H1 (cell line): ENCODE data around the gene CLEC7A. TPM values are rescaled to one million over a fixed set of nuclear protein-coding genes. Genes with fewer than 3 reads are reported as not detected.

Experiments
- CTCF ChIA-PET: fragments of 300-600 bp; sonication (Branson Sonifier 250); formaldehyde crosslinking; loops from one replicate; lab custom pipeline; 2021; ENCODE audit not compliant: partially characterized antibody; lab: Charles Lee
- POLR2A ChIA-PET: fragments of 300-600 bp; sonication (Branson Sonifier 250); formaldehyde crosslinking; loops from one replicate; lab custom pipeline; 2021; ENCODE audit warnings: inconsistent platforms; ENCODE audit not compliant: partially characterized antibody; lab: Charles Lee
- DNase-seq, 2 experiments: peaks; one replicate each; pipeline versions ENCODE4 v3.0.0 to v3.0.0-alpha.2; 2010 to 2022; ENCODE audit warnings: low spot score in 2 of 2, low read depth in 1 of 2, mixed read lengths in 1 of 2
- FAIRE-seq: peaks from 2 replicates; lab custom pipeline; 2011; peaks lifted over from hg19 to GRCh38; lab: Jason Lieb, UNC
- H2AFZ ChIP-seq: 2 replicates; pipeline ENCODE4 v1.8.1; 2012; ENCODE audit warnings: low read length, inconsistent platforms
- H2AK5ac ChIP-seq: 2 replicates; pipeline ENCODE4 v1.6.1; 2013; ENCODE audit warnings: low read depth, low read length
- H2BK120ac ChIP-seq: replicated peaks from 2 replicates; pipeline ENCODE3; 2013; ENCODE audit warnings: low read depth, low read length, inconsistent platforms
- H2BK12ac ChIP-seq: 2 replicates; pipeline ENCODE4 v1.6.1; 2013; ENCODE audit warnings: low read depth, low read length
- H2BK15ac ChIP-seq: 2 replicates; pipeline ENCODE4 v1.6.1; 2013; ENCODE audit warnings: low read length
- H2BK20ac ChIP-seq: 2 replicates; pipeline ENCODE4 v1.6.1; 2013; ENCODE audit warnings: low read length
- H2BK5ac ChIP-seq: 2 replicates; pipeline ENCODE4 v1.6.1; 2013; ENCODE audit warnings: low read depth, low read length
- H3K14ac ChIP-seq: 2 replicates; pipeline ENCODE4 v1.6.1; 2013; ENCODE audit warnings: inconsistent platforms; ENCODE audit not compliant: insufficient read length
- H3K18ac ChIP-seq: 2 replicates; pipeline ENCODE4 v1.6.1; 2013; ENCODE audit warnings: low read length; ENCODE audit errors: extremely low read depth
- H3K23ac ChIP-seq: 2 replicates; pipeline ENCODE4 v1.6.1; 2013; ENCODE audit warnings: inconsistent platforms; ENCODE audit not compliant: insufficient read length
- H3K23me2 ChIP-seq: 2 replicates; pipeline ENCODE4 v1.6.1; 2013; ENCODE audit warnings: low read depth, low read length
- H3K27ac ChIP-seq: 2 replicates; pipeline ENCODE4 v1.6.1; 2011; ENCODE audit warnings: low read depth, low read length, inconsistent platforms
- H3K27me3 ChIP-seq, 4 experiments: replicated peaks in 1 of 4; 1 replicate in 1 of 4; 2 replicates in 3 of 4; pipeline versions ENCODE4 v1.6.1 to v1.8.1; 2011 to 2013; ENCODE audit warnings: low read length in 3 of 4, mild to moderate bottlenecking in 3 of 4, inconsistent platforms in 2 of 4, mixed read lengths in 2 of 4, moderate library complexity in 1 of 4; ENCODE audit not compliant: control insufficient read depth in 3 of 4, insufficient read depth in 3 of 4; ENCODE audit errors: extremely low read depth in 1 of 4
- H3K36me3 ChIP-seq, 4 experiments: 2 replicates each; pipeline versions ENCODE4 v1.6.1 to v1.8.1; 2011 to 2013; ENCODE audit warnings: mild to moderate bottlenecking in 4 of 4, low read length in 3 of 4, moderate library complexity in 2 of 4, control low read depth in 1 of 4, inconsistent platforms in 1 of 4; ENCODE audit not compliant: insufficient read depth in 4 of 4, control insufficient read depth in 2 of 4
- H3K4ac ChIP-seq: replicated peaks from 2 replicates; pipeline ENCODE3; 2013; ENCODE audit warnings: low read length, low read depth, mixed read lengths, inconsistent platforms; ENCODE audit not compliant: insufficient read length
- H3K4me1 ChIP-seq, 4 experiments: replicated peaks in 1 of 4; 1 replicate in 1 of 4; 2 replicates in 3 of 4; pipeline versions ENCODE4 v1.6.1 to v1.8.1; 2011 to 2013; ENCODE audit warnings: low read length in 3 of 4, inconsistent platforms in 2 of 4, mixed read lengths in 1 of 4; ENCODE audit not compliant: insufficient read depth in 4 of 4, control insufficient read depth in 3 of 4
- H3K4me2 ChIP-seq, 2 experiments: 2 replicates each; pipeline versions ENCODE4 v1.6.1 to v1.8.1; 2011 to 2013; ENCODE audit warnings: low read depth in 2 of 2, low read length in 2 of 2, control low read depth in 1 of 2, inconsistent platforms in 1 of 2, mild to moderate bottlenecking in 1 of 2; ENCODE audit not compliant: insufficient read depth in 1 of 2
- H3K4me3 ChIP-seq, 4 experiments: fragments of 200-600, 300-600 bp in 1 of 4; sonication (generic), shearing (Covaris generic), sonication (Bioruptor Twin) in 1 of 4; 2 replicates each; pipeline versions ENCODE4 v1.5.1 to v1.8.1; 2011 to 2016; ENCODE audit warnings: low read length in 4 of 4, low read depth in 3 of 4, control low read depth in 2 of 4, inconsistent platforms in 2 of 4, mild to moderate bottlenecking in 2 of 4, mixed read lengths in 1 of 4, moderate library complexity in 1 of 4; ENCODE audit not compliant: insufficient read depth in 2 of 4; ENCODE audit errors: extremely low read depth in 1 of 4
- H3K56ac ChIP-seq: replicated peaks from 2 replicates; pipeline ENCODE3; 2013; ENCODE audit warnings: low read depth, mild to moderate bottlenecking, mixed read lengths, low read length, inconsistent platforms; ENCODE audit not compliant: insufficient read length
- H3K79me1 ChIP-seq: 2 replicates; pipeline ENCODE4 v1.6.1; 2013; ENCODE audit warnings: low read depth, low read length, control low read depth
- H3K79me2 ChIP-seq, 2 experiments: 2 replicates each; pipeline versions ENCODE4 v1.6.1 to v1.8.1; 2012 to 2013; ENCODE audit warnings: low read length in 2 of 2, mild to moderate bottlenecking in 2 of 2, inconsistent platforms in 1 of 2; ENCODE audit not compliant: insufficient read depth in 2 of 2, control insufficient read depth in 1 of 2
- H3K9ac ChIP-seq, 4 experiments: replicated peaks in 1 of 4; 1 replicate in 1 of 4; 2 replicates in 3 of 4; pipeline versions ENCODE4 v1.6.1 to v1.8.1; 2011 to 2013; ENCODE audit warnings: low read depth in 3 of 4, low read length in 3 of 4, control low read depth in 2 of 4, mild to moderate bottlenecking in 2 of 4, moderate library complexity in 2 of 4, inconsistent platforms in 1 of 4; ENCODE audit errors: extremely low read depth in 1 of 4
- H3K9me3 ChIP-seq, 2 experiments: 2 replicates each; pipeline versions ENCODE4 v1.6.1 to v1.8.1; 2012 to 2013; ENCODE audit warnings: mild to moderate bottlenecking in 2 of 2, moderate library complexity in 2 of 2, control low read depth in 1 of 2, inconsistent platforms in 1 of 2, low read depth in 1 of 2, low read length in 1 of 2, mixed read lengths in 1 of 2; ENCODE audit not compliant: insufficient read depth in 2 of 2
- H4K20me1 ChIP-seq, 2 experiments: replicated peaks in 1 of 2; 2 replicates each; pipeline versions ENCODE3 to v1.8.1; 2011 to 2013; ENCODE audit warnings: inconsistent platforms in 2 of 2, low read length in 2 of 2, mild to moderate bottlenecking in 1 of 2; ENCODE audit not compliant: insufficient read depth in 2 of 2, control insufficient read depth in 1 of 2
- H4K5ac ChIP-seq: 2 replicates; pipeline ENCODE4 v1.6.1; 2013; ENCODE audit warnings: low read length, low read depth, mixed read lengths, inconsistent platforms; ENCODE audit not compliant: insufficient read length
- H4K8ac ChIP-seq: 2 replicates; pipeline ENCODE4 v1.8.0; 2013; ENCODE audit warnings: mild to moderate bottlenecking, moderate library complexity, low read length, inconsistent platforms; ENCODE audit not compliant: insufficient read depth; ENCODE audit errors: extremely low read depth
- H4K91ac ChIP-seq: replicated peaks from 2 replicates; pipeline ENCODE3; 2013; ENCODE audit warnings: low read length, mixed read lengths, inconsistent platforms; ENCODE audit not compliant: insufficient read length
- JUND ChIP-seq: IDR thresholded peaks from 2 replicates; pipeline ENCODE4 v1.6.1; 2011; ENCODE audit warnings: mild to moderate bottlenecking, improper control_type of control experiment, low read length
- TAF1 ChIP-seq: IDR thresholded peaks from 2 replicates; pipeline ENCODE4 v1.6.1; 2011; ENCODE audit warnings: mild to moderate bottlenecking, low read depth, low read length
- TBP ChIP-seq: IDR thresholded peaks from 2 replicates; pipeline ENCODE4 v1.6.1; 2011; ENCODE audit warnings: low read depth, low read length, improper control_type of control experiment
- WGBS, 2 experiments: shearing (Covaris generic) in 1 of 2; methylation state at CpG; one replicate each; pipeline versions ENCODE4 v1.1.6 to v1.1.7; 2013 to 2015; ENCODE audit warnings: low lambda C conversion rate in 2 of 2, mixed read lengths in 2 of 2, inconsistent platforms in 1 of 2, low coverage in 1 of 2, missing lambda C conversion rate in 1 of 2; ENCODE audit not compliant: insufficient replicate concordance in 2 of 2, insufficient coverage in 1 of 2, insufficient read length in 1 of 2; ENCODE audit errors: extremely low coverage in 1 of 2, missing lambda C conversion rate in 1 of 2; 5-methylcytosine and 5-hydroxymethylcytosine counted together
- polyA plus RNA-seq, 7 experiments: library from polyadenylated mRNA; depleted of rRNA in 3 of 7; stranded (reverse) in 5 of 7; unstranded in 2 of 7; fragments of >200 nt in 5 of 7; fragments of 200-250 nt in 2 of 7; gene quantifications; 1 replicate in 5 of 7; 2 replicates in 1 of 7; 4 replicates in 1 of 7; pipeline versions ENCODE4 v1.2.1 to v1.2.3, GENCODE V29; 2011 to 2013; ENCODE audit warnings: missing spikeins in 2 of 7, mixed read lengths in 2 of 7
- total RNA-seq: library from RNA; stranded (reverse); fragmentation: NEBNext Ultra II Directional; extraction: Animal tissue kit (Norgen Biotek cat#: 25700); gene quantifications from 2 replicates; pipeline ENCODE4 v1.2.1, GENCODE V29; 2021
- TF ChIP-seq, protein P1 (sequence below): IDR thresholded peaks from 2 replicates; pipeline ENCODE4 v1.6.1; 2012; ENCODE audit warnings: inconsistent platforms

Gene CLEC7A
- total and polyA plus RNA-seq, 2 of the 8 experiments (the other 6 are each of a cell fraction or from before 2014, with no cell fraction given) = 0.09 to 0.15 TPM

DNA sequence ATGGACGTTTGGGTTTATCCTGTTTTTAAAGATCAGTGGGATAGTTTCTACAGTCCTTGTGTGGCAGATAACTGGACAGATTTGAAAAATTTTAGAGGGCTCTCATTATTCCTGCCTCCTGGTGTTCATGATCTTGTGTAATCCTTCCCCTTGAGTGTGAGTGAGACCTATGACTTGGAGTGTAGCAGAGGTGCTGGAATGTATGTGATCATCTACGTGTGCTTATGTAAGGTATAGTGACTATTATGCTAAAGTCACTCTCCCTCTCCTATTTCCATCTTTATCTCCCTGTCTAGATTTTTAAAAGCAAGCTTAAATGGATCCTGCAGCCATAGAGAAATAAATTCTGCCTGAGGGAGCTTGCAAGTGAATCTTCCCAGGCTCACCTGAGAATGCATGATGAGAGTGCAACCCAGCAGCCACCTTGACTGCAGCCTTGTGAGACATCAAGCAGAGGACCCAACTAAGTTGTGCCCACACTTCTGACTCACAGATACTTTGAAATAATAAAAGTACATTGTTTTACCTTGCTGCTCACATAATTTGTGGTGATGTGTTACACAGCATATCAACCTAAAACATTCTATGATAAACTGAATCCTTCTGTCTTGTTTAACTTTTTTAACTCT is 45.1 kb upstream of the CLEC7A start:
- H2AK5ac ChIP-seq = no peak overlapping the region
- POLR2A ChIA-PET = interaction anchor here (0.7 to 1.5 kb wide), 2 partner anchors 22 to 416 kb away, joined by 3 to 5 read pairs; no protein-coding TSS in a partner anchor
- H2BK20ac ChIP-seq = no peak overlapping the region
- H3K27ac ChIP-seq = no peak overlapping the region
- H4K20me1 ChIP-seq = no peaks in the 10 kb centered on the region
- no peak overlapping the region for H3K56ac ChIP-seq
- no peaks in the 10 kb centered on the region for H3K4me1 ChIP-seq
- no peak overlapping the region for H4K5ac ChIP-seq
- H2BK120ac ChIP-seq = no peak overlapping the region
- no peak overlapping the region for H4K91ac ChIP-seq
- no peaks in the 10 kb centered on the region for H3K27me3 ChIP-seq
- H3K4ac ChIP-seq = no peak overlapping the region
- no peak overlapping the region for H3K4me3 ChIP-seq
- H2BK15ac ChIP-seq = no peak overlapping the region
- H3K23me2 ChIP-seq = no peaks in the 10 kb centered on the region
- FAIRE-seq = no peak
- CTCF ChIA-PET = interaction anchor here (1.3 to 2.6 kb wide), 2 partner anchors 15 to 61 kb away, joined by 3 to 10 read pairs; no protein-coding TSS in a partner anchor
- no peaks in the 10 kb centered on the region for H3K79me2 ChIP-seq
- H4K8ac ChIP-seq = no peak overlapping the region
- no peak overlapping the region for H3K9ac ChIP-seq
- H2BK5ac ChIP-seq = no peak overlapping the region
- no peak overlapping the region for H2BK12ac ChIP-seq
- no peaks in the 10 kb centered on the region for H3K79me1 ChIP-seq
- no peak overlapping the region for H3K4me2 ChIP-seq
- H3K18ac ChIP-seq = no peak overlapping the region
- H2AFZ ChIP-seq = no peak overlapping the region
- H3K9me3 ChIP-seq = no peaks in the 10 kb centered on the region
- no peak for DNase-seq
- H3K23ac ChIP-seq = no peak overlapping the region
- H3K14ac ChIP-seq = no peak overlapping the region
- WGBS, 2 experiments = 90% methylated on average over 2 of the region's 2 CpGs; no CpG with 5 or more reads in 1 of the 2 experiments
- H3K36me3 ChIP-seq = no peaks in the 10 kb centered on the region
- TF ChIP-seq JUND (no peak), TBP (no peak), TAF1 (no peak)
- TF ChIP-seq, protein P1, sequence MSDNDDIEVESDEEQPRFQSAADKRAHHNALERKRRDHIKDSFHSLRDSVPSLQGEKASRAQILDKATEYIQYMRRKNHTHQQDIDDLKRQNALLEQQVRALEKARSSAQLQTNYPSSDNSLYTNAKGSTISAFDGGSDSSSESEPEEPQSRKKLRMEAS = no peak
